ENCODE results near the gene ZNF280B.
"Not testable (repeated sequence)": the region's sequence is repeated elsewhere in the genome, so short reads cannot be mapped to it uniquely, and the experiment has no call there.

Gene ZNF280B

DNA sequence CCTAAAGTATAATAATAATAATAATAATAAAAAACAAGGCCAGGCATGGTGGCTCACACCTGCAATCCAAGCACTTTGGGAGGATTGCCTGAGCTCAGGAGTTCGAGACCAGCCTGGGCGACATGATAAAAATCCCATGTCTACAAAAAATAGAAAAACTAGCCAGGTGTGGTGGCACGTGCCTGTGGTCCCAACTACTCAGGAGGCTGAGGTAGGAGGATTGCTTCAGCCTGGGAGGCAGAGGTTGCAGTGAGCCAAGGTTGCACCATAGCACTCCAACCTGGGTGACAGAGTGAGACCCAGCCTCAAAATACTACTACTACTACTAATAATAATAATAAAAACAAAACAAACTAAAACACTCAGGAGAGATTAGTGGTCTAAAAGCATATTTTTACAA is 27.1 kb upstream of the ZNF280B start:
- no peak for DNase-seq (ENCODE audit: low spot score)

DNA sequence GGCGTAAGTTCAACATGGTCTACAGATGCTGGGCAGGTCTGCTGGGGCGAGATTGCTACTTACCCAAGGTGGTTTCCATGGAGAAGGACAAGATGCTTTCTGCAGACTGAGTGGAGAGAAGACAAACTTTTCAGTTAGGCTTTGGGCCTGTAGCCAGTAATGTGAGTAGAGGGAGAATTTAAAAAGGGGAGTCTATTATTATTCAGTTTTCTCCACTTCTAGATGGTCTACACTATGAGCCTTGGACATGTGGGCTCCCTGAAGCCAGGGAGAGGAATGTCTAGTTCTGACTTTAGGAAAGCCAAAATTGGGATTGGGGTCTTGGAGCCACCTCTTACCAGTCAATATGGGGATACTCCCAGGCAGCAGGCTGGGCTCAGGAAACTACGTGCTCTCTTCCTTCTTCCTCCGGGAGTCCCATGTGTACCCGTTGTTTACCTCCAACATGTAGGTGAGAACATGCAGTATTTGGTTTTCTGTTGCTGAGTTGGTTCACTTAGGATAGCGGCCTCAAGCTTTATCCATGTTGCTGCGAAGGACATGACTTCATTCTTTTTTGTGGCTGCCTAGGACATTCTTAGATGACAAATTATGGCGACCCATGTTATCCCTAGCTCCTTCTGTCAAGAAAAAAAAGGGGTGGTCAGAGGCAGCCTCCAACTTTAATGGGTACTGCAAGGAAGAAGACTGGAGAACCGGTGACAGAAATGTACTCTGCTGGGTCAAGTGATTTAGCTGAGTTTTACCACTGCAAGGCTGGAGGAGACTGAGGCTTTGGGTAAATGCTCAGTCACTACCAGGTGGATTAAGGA is 26.3 kb upstream of the ZNF280B start:
- no peak for DNase-seq (ENCODE audit: low spot score)

DNA sequence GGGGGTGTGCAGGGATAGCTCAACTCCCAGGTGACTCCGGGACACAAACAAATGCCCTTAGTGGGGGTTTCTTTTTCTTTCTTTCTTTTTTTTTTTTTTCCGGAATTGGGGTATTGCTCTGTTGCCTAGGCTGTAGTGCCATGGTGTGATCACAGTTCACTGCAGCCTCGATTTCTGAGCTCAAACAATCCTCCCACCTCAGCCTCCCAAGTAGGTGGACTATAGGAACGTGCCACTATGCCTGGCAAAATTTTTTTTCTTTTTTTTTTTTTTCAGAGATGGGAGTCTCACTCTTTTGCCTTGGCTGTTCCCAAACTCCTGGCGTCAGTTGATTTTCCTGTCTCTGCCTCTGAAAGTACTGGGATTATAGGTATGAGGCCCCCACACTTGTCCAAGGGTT is 25.3 kb upstream of the ZNF280B start:
- no peak for DNase-seq (ENCODE audit: low spot score)

DNA sequence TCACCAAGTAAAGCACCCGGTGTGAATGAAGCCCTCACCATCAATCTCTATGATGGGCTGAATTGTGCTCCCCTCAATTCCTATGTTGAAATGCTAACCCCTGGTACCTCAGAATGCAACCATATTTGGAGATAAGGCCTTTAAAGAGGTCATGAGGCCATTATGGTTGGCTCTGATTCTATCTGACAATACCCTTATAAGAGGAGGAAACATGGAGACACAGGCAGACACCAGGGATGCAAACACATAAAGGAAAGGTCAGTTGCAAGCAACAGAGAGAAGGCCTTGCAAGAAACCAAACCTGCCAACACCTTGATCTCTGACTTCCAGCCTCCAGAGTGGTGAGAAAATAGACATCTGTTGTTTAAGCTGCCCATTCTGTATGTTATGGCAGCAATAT is 24.9 kb upstream of the ZNF280B start:
- DNase-seq (ENCODE audit: low spot score) = no peak

DNA sequence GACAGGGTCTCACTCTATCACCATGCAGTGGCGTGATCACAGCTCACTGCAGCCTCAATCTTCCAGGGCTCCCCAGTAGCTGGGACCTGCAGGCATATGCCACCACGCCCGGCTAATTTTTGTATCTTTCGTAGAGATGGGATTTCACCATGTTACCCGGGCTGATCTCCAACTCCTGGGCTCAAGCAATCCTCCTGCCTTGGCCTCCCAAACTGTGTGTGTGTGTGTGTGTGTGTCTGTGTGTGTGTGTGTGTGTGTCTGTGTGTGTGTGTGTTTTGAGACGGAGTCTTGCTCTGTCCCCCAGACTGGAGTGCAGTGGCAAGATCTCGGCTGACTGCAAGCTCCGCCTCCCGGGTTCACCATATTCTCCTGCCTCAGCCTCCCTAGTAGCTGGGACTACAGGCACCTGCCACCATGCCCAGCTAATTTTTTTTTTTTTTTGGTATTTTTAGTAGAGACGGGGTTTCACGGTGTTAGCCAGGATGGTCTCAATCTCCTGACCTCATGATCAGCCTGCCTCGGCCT is 24.1 kb upstream of the ZNF280B start:
- DNase-seq (ENCODE audit: low spot score) = not testable (repeated sequence)

DNA sequence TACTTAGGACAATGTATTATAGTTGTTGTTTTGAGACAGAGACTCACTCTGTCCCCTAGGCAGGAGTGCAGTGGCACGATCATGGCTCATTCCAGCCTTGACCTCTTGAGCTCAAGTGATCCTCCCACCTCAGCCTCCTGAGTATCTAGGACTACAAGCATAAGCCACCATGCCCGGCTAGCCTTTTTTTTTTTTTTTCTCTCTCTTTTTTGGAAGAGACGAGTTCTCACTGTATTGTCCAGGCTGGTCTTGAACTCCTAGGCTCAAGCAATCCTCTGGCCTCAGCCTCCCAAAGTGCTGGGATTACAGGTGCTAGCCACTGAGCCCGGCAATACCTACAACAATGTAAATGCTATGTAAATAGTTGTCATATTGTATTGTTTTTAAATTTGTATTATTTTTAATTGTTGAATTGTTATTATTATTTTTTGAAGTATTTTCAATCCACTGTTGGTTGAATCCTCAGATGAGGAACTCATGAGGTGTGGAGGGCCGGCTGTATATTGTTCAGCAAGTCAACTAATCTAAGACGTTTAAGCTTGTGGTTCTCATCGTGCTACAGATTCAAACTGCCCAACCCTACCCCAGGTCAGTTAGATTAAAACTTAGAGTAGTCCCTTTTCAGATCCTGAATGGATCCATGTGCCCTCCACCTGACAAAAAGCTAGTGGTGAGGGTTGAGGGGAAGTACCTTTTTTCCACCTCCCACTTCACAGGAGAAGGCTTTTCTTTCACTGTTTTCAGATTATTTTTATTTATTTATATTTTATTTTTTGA is 23.4 kb upstream of the ZNF280B start:
- DNase-seq (ENCODE audit: low spot score) = no peak

DNA sequence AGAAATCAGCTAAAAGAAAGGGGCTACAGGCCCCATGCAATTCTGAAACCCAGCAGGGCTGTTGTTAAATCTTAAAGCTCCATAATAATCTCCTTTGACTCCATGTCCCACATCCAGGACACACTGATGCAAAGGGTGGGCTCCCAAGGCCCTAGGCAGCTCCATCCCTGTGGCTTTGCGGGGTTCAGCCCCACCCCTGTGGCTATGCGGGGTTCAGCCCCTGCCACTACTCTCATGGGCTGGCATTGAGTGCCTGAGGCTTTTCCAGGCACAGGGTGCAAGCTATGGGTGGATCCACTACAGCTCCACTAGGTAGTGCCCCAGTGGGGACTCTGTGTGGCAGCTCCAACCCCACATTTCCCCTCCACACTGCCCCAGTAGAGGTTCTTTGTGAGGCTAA is 20.2 kb upstream of the ZNF280B start:
- DNase-seq (ENCODE audit: low spot score) = no peak

DNA sequence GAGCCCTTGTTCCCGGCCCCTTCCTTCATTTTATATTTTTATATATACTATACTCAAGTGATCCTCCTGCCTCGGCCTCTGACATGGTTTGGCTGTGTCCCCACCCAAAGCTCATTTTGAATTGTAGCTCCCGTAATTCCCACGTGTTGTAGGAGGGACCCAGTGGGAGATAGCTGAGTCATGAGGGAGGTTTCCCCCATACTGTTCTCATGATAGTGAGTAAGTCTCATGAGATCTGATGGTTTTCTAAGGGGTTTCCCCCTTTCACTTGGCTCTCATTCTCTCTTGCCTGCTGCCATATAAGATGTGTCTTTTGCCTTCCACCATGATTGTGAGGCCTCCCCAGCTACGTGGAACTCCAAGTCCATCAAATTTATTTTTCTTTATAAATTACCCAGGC is 18.8 kb upstream of the ZNF280B start:
- DNase-seq (ENCODE audit: low spot score) = no peak

DNA sequence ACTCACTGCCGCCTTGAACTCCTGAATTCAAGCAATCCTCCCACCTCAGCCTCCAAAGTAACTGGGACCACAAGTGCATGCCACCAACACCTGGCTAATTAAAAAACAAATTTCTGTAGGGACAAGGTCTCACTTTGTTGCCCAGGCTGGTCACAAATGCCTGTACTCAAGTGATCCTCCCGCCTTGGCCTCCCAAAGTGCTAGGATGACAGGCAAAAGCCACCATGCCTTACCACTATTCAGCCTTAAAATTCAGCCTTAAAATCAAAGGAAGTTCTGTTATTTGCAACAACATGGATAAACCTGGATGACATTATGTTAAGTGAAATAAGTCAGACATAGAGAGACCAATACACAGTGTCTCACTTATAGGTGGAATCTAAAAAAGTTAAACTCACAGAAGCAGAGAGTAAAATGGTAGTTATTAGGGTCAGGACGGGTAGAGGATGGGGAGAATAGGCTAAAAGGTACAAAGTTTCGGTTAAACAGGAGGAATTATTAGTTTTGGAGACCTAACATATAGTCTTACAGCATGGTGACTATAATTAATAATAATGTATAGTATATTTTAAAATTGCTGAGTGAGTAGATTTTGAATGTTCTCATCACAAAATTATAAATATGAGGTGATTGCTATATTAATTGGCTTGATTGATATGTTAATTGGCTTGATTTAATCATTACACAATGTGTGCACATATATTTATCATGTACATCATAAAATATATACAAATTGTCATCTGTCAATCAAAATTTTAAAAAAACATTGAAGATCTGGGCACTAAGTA is 17.8 kb upstream of the ZNF280B start:
- no peak for DNase-seq (ENCODE audit: low spot score)

DNA sequence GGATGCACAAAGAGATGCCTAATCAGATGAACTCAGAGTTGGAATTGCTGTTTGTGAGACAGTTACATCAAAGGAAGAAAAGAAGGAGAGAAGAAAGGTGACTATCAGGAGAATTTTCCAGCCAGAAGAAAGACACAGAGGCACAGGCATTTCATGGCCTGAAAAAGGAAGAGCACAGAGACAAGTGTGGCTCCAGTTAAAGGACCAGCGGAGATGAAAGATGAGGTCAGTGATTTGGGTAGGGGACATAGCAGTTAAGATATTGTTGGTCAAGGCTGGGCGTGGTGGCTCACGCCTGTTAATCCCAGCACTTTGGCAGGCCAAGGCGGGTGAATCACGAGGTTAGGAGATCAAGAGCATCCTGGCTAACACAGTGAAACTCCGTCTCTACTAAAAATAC is 15.0 kb upstream of the ZNF280B start:
- no peak for DNase-seq (ENCODE audit: low spot score)

DNA sequence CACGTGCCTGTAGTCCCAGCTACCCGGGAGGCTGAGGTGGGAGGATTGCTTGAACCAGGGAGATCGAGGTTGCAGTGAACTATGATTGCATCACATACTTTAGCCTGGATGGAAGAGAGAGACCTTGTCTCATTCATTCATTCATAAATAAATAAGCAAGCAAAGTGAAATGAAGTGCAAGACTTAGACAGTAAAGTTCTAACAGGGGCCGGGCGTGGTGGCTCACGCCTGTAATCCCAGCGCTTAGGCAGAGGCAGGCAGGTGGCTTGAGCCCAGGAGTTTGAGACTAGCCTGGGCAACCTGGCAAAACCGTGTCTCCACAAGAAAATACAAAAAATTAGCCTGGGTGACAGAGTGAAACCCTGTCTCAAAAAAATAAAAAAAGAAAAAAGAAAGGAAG is 13.1 kb upstream of the ZNF280B start:
- DNase-seq (ENCODE audit: low spot score) = no peak

DNA sequence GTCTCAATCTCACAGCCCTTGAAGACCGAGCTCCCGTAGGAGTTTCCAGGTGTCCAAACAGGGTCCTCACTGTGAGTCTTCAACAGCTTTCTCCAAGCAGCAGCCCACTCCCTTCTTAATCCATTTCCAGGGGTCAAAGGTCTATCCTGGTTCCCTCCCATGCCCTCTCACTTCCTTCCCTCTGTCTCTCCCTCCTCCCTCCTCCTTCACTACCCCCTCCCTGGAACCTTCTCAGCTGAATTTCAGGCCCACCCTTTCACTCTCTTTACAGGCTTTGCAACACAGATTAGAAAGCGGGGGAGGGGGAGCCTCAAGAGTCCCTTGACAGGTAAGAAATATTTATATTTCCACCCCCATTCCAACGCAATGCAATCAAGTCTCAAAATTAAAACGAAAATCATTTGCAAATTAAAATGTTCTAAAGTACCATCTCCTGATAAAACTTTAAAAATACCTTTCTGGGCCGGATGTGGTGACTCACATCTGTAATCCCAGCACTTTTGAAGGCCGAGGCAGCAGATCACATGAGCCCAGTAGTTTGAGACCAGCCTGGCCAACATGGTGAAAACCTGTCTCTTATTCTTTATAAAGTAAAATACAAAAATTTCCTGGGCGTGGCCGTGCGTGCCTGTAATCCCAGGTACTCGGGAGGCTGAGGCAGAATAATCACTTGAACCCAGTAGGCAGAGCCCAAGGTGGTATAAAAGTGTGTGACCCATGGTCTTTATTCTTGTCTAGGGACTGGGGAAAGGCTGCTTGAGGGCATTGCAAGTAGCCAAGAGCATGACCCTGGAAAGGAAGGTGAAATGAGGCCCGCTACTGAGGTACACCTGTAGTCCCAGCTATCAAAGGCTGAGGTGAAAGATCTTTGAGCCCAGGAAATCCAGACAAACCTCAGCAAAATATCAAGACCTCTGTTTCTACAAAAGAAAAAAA is 12.4 kb upstream of the ZNF280B start:
- DNase-seq (ENCODE audit: low spot score) = no peak

DNA sequence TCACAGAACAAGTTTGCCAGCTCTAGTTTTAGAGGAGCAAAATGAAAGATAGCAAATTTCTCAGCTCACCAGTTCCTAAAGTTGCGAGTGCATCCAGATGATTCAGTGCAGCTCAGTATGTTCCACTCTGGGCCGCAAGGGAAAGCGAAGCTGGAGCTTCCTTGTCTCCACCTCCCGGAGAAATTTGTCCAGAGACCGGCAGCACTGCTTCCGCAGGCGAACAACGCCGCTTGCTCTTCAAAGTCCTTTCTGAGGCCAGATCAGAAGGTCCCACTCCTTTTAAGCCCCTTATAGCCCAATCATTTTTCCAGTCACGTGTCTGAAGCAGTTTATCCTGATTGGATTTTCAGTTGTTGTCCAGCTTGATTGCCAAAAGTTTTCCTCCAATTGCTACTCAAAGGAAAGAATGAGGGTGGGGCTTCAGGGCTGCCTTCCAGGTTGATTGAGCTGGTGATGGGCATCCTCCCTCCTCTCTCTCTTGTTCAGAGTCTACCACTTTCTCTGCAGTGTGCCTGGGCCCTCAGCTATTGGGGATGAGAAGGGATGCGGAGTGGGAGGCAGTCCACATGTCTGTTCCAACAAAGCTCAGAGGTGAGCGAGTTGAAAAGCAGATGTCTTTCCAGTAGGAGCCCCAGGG is 11.6 kb upstream of the ZNF280B start, which contains the start of gene ZNF280A:
Gene ZNF280A (minus strand): TSS at position 251 of the 637 bp plus-strand sequence. CDS start 4,640 bp downstream, outside the sequence.
- no peak for DNase-seq (ENCODE audit: low spot score)

DNA sequence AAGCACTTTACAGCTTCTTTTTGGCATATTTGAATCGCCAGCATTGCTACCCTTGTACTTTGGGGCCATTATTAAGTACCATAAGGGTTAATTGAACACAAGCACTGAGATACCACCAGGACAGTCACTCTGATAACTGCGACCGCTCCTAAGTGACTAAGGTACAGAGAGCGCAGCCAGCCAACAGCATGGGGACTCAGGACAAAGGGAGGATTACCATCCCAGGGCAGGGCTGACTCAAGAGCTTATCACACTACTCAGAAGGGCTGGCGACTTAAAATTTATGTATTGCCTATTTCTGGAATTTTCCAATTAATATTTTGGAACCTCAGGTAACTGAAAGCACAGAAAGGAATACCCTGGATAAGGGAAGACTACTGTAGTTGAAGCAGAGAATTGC is 11.0 kb upstream of the ZNF280B start:
- no peak for DNase-seq (ENCODE audit: low spot score)

DNA sequence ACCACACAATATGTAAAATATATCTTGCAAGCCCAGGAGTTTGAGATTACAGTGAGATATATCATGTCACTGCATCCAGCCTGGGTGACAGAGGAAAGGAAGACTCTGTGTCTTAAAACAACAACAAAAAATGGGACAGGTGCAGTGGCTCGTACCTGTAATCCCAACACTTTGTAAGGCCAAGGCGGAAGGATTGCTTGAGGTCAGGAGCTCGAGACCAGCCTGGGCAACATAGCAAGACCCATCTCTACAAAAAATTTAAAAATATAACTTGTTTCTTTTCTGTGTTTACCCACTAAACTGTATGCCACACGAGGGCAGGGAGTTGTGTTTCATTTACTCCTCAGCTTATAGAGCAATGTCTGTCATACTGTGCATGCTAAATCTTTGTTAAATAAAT is 8.4 kb upstream of the ZNF280B start:
- DNase-seq (ENCODE audit: low spot score) = no peak

DNA sequence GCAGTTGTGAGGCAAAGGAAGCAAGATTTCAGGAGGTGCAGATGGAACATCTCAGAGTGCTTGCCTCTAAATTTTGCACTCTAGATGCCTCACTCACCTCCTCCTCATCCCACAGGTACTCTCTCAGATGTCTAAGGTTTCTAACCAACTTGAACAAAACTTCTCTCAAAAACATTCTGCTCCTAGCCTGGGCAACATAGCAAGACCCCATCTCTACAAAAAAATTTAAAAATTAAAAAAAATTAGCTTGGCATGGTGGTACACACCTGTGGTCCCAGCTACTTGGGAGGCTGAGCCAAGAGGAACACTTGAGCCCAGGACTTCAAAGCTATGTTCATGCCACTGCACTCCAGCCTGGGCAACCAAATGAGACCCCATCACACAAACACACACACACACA is 7.3 kb upstream of the ZNF280B start:
- DNase-seq (ENCODE audit: low spot score) = no peak

DNA sequence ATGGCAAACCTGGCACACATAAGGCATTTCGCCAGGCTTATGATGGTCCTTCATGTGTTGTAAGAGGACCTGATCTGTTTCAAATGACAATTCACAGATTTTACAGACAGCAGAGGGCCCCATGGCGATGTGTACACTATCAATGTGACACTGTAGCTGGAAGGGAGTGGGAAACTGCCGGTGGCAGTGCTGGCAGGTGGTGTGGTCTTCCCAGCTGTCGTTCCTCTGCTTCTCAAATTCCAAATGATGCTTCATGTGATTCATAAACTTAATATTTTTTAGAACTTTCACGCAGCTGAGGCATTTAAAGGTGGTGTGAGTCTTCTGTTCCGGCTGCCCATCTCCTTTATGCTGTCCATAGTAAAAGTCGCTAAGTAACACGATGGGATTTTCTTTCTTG is 5.9 kb upstream of the ZNF280B start:
- not testable (repeated sequence) for DNase-seq (ENCODE audit: low spot score)

DNA sequence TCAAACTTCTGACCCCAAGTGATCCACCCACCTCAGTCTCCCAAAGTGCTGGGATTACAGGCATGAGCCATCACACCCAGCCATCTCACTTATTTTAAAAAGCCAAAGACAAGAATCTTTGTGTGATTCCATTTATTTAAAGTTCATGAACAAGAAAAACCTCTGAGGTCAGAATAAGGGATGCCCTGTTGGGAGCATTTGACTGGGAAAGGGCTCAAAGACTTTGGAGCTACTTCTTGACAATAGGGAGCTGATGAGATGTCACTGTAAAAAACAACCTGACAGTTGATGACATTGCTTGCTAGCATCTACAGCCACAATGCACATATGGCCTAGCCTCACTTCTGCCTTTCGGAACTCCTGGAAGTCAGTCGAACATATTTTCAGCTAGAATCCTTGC is 5.1 kb upstream of the ZNF280B start:
- DNase-seq (ENCODE audit: low spot score) = no peak

DNA sequence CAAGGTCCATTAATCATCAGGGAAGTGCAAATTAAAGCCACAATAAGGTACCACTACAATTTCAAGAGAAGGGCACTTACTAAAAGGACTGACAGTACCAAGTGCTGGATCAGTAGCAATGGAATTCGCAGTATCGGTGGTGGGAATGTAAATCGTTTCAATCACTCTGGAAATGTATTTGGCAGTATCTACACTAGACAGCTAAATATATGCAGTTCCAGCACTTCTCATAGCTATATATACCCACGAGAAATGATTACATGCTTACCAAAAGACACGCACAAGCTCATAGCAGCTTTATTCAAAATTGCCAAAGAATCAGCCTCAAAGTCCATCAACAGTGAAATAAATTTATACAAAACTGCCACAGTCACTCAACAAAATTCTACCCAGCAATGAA is 4.4 kb upstream of the ZNF280B start:
- DNase-seq (ENCODE audit: low spot score) = no peak

DNA sequence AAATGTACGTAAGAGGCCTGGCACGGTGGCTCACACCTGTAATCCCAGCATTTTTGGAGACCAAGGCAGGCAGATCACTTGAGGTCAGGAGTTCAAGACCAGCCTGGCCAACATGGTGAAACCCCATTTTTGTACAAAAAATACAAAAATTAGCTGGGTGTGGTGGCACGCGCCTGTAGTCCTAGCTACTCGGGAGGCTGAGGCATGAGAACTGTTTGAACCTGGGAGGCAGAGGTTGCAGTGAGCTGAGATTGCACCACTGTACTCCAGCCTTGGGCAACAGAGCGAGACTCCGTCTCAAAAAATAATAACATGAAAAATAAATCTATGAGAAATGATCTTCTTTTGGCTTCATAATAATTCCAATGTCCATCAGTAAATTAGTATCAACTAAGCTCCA is 2.3 kb upstream of the ZNF280B start:
- DNase-seq (ENCODE audit: low spot score) = not testable (repeated sequence)

DNA sequence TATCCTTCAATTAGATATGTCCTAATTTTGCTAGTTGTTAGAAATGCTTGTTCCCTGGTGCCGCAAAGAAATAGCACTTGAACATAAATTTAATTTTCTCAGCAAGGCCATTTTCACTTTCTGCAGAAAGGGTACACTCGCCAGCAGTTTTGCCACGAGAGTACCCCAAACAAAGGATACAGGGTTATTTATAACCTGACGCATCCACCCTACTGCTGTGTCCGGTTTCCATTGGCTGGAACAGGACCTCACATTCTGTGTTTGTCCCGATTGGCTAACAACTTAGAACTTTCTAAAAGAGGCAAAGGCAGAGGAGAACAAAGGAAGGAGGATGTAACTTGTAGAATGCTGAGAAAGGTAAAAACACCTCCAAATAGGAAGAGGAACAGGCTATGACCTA is 1.4 kb upstream of the ZNF280B start:
- DNase-seq (ENCODE audit: low spot score) = not testable (repeated sequence)
